HG02588 (cell line): ENCODE data around the gene COQ8B.
"Not testable (repeated sequence)": the region's sequence is repeated elsewhere in the genome, so short reads cannot be mapped to it uniquely, and the experiment has no call there.

ENCODE experiments used
- ATAC-seq: cut with Tn5 transposase; IDR thresholded peaks from one replicate; pipeline ENCODE4 v1.9.1; 2021; ENCODE audit warnings: mild to moderate bottlenecking, moderate library complexity; ENCODE audit not compliant: unreplicated experiment

The COQ8B gene

DNA sequence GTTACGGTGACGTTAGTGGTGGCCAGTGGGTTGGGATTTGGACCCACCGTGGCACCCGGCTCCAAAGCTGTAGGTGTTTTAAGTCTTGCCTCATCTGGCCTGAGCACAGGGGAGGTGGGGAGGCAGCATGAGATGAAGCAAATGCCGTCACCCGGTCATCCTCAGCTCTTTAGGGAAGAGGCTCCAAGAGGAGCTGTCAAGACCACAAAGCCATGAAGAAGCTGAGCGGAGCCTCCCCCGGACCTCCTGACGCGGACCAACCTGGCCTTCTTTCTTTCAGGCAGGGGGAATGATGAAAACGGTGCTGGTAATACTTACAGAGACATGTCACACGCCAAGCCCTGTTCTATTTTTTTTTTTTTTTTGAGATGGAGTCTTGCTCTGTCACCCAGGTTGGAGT lies 26.2 kb upstream of the COQ8B start:
- no peak for ATAC-seq

DNA sequence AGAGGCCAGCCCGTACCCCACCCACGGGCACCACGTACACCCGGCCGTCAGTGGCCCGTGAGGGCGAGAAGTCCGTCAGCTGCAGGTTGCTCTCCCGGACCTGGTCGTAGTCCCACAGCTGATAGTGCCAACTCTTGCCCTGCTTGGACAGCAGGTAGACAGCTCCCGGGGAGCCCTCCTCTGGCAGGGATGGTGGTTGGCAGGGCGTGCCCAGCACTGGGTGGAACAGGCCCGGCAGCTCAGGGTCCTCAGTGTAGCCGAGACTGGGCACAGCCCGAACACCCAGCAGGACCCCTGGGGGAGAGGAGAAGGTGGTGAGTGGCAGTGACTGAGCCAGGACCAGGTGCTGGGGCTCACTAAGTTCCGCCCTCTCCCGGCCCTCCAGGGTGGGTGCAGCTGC lies 25.8 kb upstream of the COQ8B start:
- no peak for ATAC-seq

DNA sequence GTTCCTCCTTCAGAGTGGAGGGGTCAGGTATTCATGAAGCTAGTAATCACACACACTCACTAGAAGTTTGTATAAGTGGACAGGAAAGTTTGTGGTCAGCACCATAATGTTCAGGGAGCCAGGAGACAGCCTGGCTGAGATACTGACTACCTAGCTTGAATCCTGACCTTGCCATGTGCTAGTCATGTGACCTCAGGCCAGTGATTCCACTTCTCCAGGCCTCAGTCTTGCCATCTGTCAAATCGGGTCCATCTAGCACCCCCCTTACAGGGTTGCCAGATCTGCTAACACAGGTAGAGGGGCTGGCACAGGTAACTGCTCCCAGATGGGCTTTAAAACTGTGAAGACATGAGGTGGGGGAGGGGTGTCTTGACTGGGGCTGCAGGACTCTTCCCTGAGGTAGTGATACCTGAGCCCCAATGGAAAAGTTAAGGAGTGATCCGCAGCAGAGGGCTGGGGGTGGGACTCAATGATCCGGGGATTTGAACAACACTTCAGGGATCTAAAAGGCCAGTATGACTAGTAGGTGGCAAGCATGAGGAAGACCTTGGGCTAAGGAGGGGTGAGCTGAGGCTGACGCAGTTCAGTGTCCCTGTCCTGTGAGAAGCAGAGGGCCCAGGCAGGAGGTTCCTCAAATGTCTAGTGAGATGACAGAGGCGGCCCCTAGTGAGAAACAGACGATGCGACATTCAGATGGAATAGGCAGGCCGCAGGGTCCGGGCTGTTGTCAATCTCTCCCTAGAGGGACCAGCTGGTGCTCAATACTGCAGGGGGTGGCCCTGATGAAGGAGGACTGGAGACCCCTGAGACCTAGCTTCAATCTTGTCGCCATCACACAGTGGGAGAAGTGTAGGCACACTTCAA lies 25.1 kb upstream of the COQ8B start:
- ATAC-seq, result no peak

DNA sequence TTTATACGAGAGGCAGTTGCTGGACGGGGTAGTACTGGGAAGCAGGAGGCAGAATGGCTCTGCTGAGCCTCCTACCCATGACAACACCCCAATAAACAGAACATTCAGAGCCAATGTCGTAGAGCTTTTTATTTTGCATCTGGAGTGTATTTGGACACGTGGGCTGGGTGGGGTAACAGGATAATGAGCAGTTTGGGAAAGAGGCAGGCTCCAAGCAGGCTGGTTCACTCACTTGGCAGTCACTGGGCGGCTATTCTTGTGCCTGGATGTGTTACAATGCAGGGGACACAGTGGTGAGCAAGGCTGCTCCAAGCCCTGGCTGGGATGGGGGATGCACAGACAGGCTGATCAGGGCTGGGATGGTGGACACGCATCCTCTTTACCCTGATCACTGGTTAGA lies 24.1 kb upstream of the COQ8B start:
- ATAC-seq, result no peak

GRCh38 chr19:40739871-40740703 lies 23.4 kb upstream of the COQ8B start:
- no peak for ATAC-seq

DNA sequence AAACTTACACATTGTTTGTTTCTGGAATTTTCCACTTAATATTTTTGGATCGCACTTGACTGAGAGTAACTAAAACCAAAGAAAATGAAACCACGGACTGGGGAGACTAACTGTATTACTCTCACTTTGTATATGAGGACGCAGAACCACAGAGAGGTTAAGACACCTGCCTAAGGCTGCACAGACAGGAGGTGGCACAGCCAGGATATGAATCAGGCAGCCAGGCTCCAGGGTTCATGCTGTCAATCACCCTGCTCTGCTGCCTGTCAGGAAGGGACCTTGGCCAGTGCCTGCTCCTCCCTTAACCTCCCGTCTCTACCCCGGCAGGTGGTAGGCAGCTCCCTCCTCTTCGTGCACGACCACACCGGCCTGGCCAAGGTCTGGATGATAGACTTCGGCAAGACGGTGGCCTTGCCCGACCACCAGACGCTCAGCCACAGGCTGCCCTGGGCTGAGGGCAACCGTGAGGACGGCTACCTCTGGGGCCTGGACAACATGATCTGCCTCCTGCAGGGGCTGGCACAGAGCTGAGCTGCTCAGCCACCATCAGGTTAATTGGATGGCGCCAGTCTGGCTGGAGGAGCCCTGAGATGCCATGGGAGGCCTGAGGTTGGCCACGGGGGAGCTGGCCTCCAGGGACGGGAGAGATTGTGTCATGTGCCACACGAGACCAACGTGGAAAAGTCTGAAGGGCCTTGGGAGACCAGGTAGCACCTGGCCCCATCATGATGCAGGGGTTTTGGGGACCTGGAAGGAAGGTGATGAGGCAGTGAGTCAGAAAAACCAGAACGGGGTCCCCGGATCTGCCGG lies 22.5 kb upstream of the COQ8B start:
- ATAC-seq, result no peak

DNA sequence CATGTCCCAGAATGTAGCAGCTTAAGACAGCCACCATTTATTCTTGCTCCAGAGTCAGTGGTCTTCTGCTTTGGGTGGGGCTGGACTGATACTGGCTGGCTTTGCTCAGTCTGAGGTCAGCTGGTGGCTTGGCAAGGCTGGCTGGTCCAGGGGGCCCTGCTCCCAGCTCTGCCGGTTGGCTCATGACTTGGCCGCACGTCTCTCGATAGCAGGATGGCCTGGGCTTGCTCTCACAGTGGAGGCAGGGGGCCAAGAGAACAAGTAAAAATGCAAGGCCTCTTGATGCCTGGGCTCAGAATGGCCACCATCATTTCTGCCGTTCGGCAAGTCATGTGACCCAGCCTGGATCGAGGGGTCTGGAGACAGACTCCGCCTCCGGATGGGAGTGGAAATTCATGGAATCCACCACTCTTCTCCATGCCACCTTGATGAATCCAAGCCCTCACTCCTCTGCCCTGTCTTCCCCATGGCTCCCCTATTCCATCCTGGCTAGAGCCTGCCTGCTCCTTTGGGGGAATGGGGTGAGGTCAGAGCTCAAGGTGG lies 20.5 kb upstream of the COQ8B start:
- ATAC-seq, result no peak

GRCh38 chr19:40736661-40737060 lies 20.0 kb upstream of the COQ8B start:
- no peak for ATAC-seq

DNA sequence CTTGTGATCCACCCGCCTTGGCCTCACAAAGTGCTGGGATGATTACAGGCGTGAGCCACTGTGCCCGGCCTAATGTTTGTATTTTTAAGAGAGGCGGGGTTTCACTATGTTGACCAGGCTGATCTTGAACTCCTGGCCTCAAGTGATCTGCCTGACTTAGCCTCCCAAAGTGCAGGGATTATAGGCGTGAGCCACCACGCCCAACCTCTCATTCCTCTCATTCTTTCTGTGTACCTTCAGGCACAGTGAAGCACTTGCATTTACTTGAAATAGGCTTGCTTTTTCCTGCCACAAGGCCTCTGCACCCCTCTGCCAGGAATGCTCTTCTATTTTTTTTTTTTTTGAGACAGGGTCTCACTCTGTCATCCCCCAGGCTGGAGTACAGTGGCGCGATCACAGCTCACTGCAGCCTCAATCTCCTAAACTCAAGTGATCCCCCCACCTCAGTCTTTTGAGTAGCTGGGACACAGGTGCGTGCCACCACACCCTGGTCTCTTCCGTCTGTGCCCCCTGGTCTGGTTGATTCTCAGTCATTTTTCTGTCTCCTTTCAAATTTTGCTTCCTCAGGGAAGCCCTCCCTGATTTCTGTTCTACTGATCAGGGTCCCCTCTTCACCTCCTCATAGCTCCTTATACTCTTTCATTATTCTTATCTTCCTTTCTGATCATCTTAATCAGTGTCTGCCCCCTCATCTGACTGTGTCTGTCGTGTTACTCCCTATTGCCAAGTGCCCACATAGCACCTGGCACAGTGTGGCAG lies 18.5 kb upstream of the COQ8B start:
- ATAC-seq, result no peak

GRCh38 chr19:40733149-40733548 lies 16.5 kb upstream of the COQ8B start:
- no peak for ATAC-seq

- not testable (repeated sequence) for ATAC-seq
These were observed 15.6 kb upstream of the COQ8B start for GRCh38 chr19:40732304-40732703.

- not testable (repeated sequence) for ATAC-seq
These were observed 13.4 kb upstream of the COQ8B start for GRCh38 chr19:40730065-40730464.

DNA sequence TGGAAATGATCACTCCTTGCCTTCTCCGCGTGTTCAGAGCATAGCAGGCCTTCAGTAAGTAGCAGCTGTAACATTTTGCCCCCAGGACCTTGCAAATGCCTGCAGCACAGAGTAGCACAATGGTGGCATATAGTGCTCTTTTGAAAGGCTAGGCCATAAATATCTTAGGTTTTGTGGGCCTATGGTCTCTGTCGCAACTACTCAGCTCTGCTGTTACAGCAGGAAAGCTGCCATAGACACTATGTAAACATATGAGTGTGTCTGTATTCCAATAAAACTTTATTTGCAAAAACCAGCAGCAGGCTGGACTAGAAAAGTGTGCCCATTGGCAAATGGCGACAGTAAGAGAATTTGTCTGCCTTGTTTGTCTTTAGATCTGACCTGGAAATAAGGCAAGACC lies 9.6 kb upstream of the COQ8B start:
- no peak for ATAC-seq

- ATAC-seq, result no peak
These were observed 8.2 kb upstream of the COQ8B start for GRCh38 chr19:40724855-40725254.

DNA sequence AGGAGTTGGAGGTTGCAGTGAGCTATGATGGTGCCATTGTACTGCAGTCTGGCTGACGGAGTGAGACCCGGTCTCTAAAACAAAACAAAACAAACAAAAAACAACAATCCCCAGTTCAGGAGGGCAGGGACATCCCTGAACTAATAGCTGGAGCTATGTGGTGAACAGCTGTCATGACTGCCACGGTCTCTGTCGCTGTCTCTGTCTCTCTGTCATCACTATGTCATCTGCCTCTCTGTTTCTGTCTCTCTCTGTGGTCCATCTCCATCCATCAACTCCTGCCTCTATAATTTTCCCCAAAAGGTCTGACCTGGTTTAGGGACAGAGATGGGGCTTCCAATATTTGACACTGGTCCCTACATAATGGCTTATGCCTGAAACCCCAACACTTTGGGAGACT lies 7.6 kb upstream of the COQ8B start:
- no peak for ATAC-seq

GRCh38 chr19:40723661-40724254 lies 7.1 kb upstream of the COQ8B start:
- ATAC-seq, result no peak

GRCh38 chr19:40721936-40722661 lies 5.4 kb upstream of the COQ8B start:
- no peak for ATAC-seq

- no peak for ATAC-seq
These were observed 4.4 kb upstream of the COQ8B start for GRCh38 chr19:40721140-40721486.

- ATAC-seq, result no peak
These were observed 2.8 kb upstream of the COQ8B start for GRCh38 chr19:40719414-40719894.
